ENCODE results near the gene HS2ST1. TPM values are rescaled to one million over a fixed set of nuclear protein-coding genes. Genes with fewer than 3 reads are reported as not detected.

The HS2ST1 gene
- polyA plus RNA-seq, 1 experiment = 22.4 TPM

- Histone ChIP-seq H3K27me3 (ENCODE audit: control insufficient read depth, insufficient read depth, low read length) (no peaks in the 10 kb centered on the region), H3K27ac (ENCODE audit: low read depth, low read length) (no peak overlapping the region), H3K9me3 (ENCODE audit: control insufficient read depth, insufficient read depth, low read length) (peaks cover 5% of the 10 kb centered on the region; the same call in 1 of the 2 replicates), H3K4me3 (ENCODE audit: low read depth, low read length) (no peak overlapping the region)
- DNase-seq (ENCODE audit: low read depth, low spot score) = no peak
- ChIA-PET POLR2A (interaction anchor here (0.5 kb wide), 1 partner anchor 251 kb away, joined by 3 read pairs; no protein-coding TSS in a partner anchor), CTCF (interaction anchor here (1.3 kb wide), 1 partner anchor 401 kb away, joined by 7 read pairs; the partner anchor contains the start of gene SH3GLB1)
- TF ChIP-seq, protein P1, sequence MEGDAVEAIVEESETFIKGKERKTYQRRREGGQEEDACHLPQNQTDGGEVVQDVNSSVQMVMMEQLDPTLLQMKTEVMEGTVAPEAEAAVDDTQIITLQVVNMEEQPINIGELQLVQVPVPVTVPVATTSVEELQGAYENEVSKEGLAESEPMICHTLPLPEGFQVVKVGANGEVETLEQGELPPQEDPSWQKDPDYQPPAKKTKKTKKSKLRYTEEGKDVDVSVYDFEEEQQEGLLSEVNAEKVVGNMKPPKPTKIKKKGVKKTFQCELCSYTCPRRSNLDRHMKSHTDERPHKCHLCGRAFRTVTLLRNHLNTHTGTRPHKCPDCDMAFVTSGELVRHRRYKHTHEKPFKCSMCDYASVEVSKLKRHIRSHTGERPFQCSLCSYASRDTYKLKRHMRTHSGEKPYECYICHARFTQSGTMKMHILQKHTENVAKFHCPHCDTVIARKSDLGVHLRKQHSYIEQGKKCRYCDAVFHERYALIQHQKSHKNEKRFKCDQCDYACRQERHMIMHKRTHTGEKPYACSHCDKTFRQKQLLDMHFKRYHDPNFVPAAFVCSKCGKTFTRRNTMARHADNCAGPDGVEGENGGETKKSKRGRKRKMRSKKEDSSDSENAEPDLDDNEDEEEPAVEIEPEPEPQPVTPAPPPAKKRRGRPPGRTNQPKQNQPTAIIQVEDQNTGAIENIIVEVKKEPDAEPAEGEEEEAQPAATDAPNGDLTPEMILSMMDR (IDR thresholded peaks at IDR 0.05; ENCODE audit: low read depth, low read length) = no peak
Observed at GRCh38 chr1:87104945-87105344, 190.5 kb downstream of the HS2ST1 start.

GRCh38 chr1:87106144-87106543, 191.7 kb downstream of the HS2ST1 start:
- H3K27me3 ChIP-seq (ENCODE audit: control insufficient read depth, insufficient read depth, low read length) = no peaks in the 10 kb centered on the region
- H3K9me3 ChIP-seq (ENCODE audit: control insufficient read depth, insufficient read depth, low read length) = no peaks in the 10 kb centered on the region
- DNase-seq (ENCODE audit: low read depth, low spot score) = no peak
- ChIA-PET POLR2A (no interaction called here), CTCF (interaction anchor here (0.8 to 1.3 kb wide), 3 partner anchors 24 to 402 kb away, joined by 3 to 7 read pairs (median 3); partner anchors contain the start of gene SH3GLB1)
- TF ChIP-seq, protein P1 (IDR thresholded peaks at IDR 0.05; ENCODE audit: low read depth, low read length) = no peak
- no peak overlapping the region for H3K27ac ChIP-seq (ENCODE audit: low read depth, low read length)
- H3K4me3 ChIP-seq (ENCODE audit: low read depth, low read length) = no peak overlapping the region

- Histone ChIP-seq H3K9me3 (ENCODE audit: control insufficient read depth, insufficient read depth, low read length) (no peaks in the 10 kb centered on the region), H3K4me3 (ENCODE audit: low read depth, low read length) (no peak overlapping the region), H3K27ac (ENCODE audit: low read depth, low read length) (no peak overlapping the region), H3K27me3 (ENCODE audit: control insufficient read depth, insufficient read depth, low read length) (no peaks in the 10 kb centered on the region)
- POLR2A ChIA-PET = no interaction called here
- DNase-seq (ENCODE audit: low read depth, low spot score) = no peak
- CTCF ChIA-PET = interaction anchor here (0.8 kb wide), 1 partner anchor 25 kb away, joined by 3 read pairs; no protein-coding TSS in a partner anchor
- TF ChIP-seq, protein P1 (IDR thresholded peaks at IDR 0.05; ENCODE audit: low read depth, low read length) = no peak
Observed at GRCh38 chr1:87106867-87107266, 192.4 kb downstream of the HS2ST1 start.

- TF ChIP-seq, protein P1 (IDR thresholded peaks at IDR 0.05; ENCODE audit: low read depth, low read length) = no peak
- ChIA-PET POLR2A (no interaction called here), CTCF (interaction anchor here (1.0 kb wide), 1 partner anchor 20 kb away, joined by 4 read pairs; no protein-coding TSS in a partner anchor)
- DNase-seq (ENCODE audit: low read depth, low spot score) = no peak
- Histone ChIP-seq H3K9me3 (ENCODE audit: control insufficient read depth, insufficient read depth, low read length) (no peaks in the 10 kb centered on the region), H3K4me3 (ENCODE audit: low read depth, low read length) (no peak overlapping the region), H3K27me3 (ENCODE audit: control insufficient read depth, insufficient read depth, low read length) (no peaks in the 10 kb centered on the region), H3K27ac (ENCODE audit: low read depth, low read length) (no peak overlapping the region)
Observed at GRCh38 chr1:87108228-87108627, 193.8 kb downstream of the HS2ST1 start.

- POLR2A ChIA-PET = no interaction called here
- H3K4me3 ChIP-seq (ENCODE audit: low read depth, low read length) = no peak overlapping the region
- H3K9me3 ChIP-seq (ENCODE audit: control insufficient read depth, insufficient read depth, low read length) = no peaks in the 10 kb centered on the region
- CTCF ChIA-PET = interaction anchor here (0.6 kb wide), 1 partner anchor 21 kb away, joined by 3 read pairs; no protein-coding TSS in a partner anchor
- H3K27ac ChIP-seq (ENCODE audit: low read depth, low read length) = no peak overlapping the region
- no peak for DNase-seq (ENCODE audit: low read depth, low spot score)
- H3K27me3 ChIP-seq (ENCODE audit: control insufficient read depth, insufficient read depth, low read length) = no peaks in the 10 kb centered on the region
- TF ChIP-seq, protein P1 (IDR thresholded peaks at IDR 0.05; ENCODE audit: low read depth, low read length) = no peak
Observed at GRCh38 chr1:87108814-87109411, 194.5 kb downstream of the HS2ST1 start.

Measured in AG04450 (cell line).